HepG2 (cell line): Measurements from ENCODE around the gene HHIPL2. TPM values are rescaled to one million over a fixed set of nuclear protein-coding genes. Genes with fewer than 3 reads are reported as not detected.
A peak's percentile ranks its signal among the peaks of the same experiment; 100 is the strongest.

Experiments used
- BCL3 ChIP-seq: sonication (generic); formaldehyde crosslinking; IDR thresholded peaks from 2 replicates; pipeline ENCODE4 v1.5.1; 2020; ENCODE audit warnings: mild to moderate bottlenecking, missing genetic modification reagents, moderate library complexity
- CBX2 ChIP-seq, 2 experiments: fragments of 200-600 bp in 1 of 2; sonication (generic); formaldehyde crosslinking in 1 of 2; IDR thresholded peaks; 2 replicates each; pipeline versions ENCODE4 v1.7.0 to v1.8.1; 2018 to 2022; ENCODE audit warnings: low read depth in 2 of 2, low read length in 1 of 2, mild to moderate bottlenecking in 1 of 2, missing genetic modification reagents in 1 of 2
- FLYWCH1 ChIP-seq: sonication (generic); formaldehyde crosslinking; IDR thresholded peaks from 2 replicates; pipeline ENCODE4 v1.8.1; 2023; ENCODE audit warnings: mild to moderate bottlenecking, missing genetic modification reagents
- HHEX ChIP-seq: IDR thresholded peaks from 2 replicates; pipeline ENCODE4 v1.6.1; 2016; ENCODE audit warnings: control low read depth
- HNRNPLL ChIP-seq: fragments of 200-400 bp; formaldehyde crosslinking; IDR thresholded peaks from 2 replicates; pipeline ENCODE4 v1.6.1; 2017; ENCODE audit warnings: mild to moderate bottlenecking, low read depth, low read length; ENCODE audit not compliant: poor library complexity, severe bottlenecking
- IRX3 ChIP-seq: sonication (generic); formaldehyde crosslinking; IDR thresholded peaks from 2 replicates; pipeline ENCODE4 v1.8.1; 2023; ENCODE audit warnings: mild to moderate bottlenecking, low read depth, missing genetic modification reagents, borderline replicate concordance
- MED8 ChIP-seq: sonication (generic); formaldehyde crosslinking; IDR thresholded peaks from 2 replicates; pipeline ENCODE4 v1.8.1; 2023; ENCODE audit warnings: mild to moderate bottlenecking, missing genetic modification reagents; ENCODE audit not compliant: insufficient replicate concordance
- MEIS2 ChIP-seq: sonication (generic); formaldehyde crosslinking; IDR thresholded peaks from 2 replicates; pipeline ENCODE4 v1.9.0; 2021; ENCODE audit warnings: mild to moderate bottlenecking, missing genetic modification reagents
- MTA1 ChIP-seq: sonication (generic); formaldehyde crosslinking; IDR thresholded peaks from 2 replicates; pipeline ENCODE4 v1.4.0; 2020; ENCODE audit warnings: missing genetic modification reagents, mild to moderate bottlenecking, borderline replicate concordance
- NFATC3 ChIP-seq: sonication (generic); formaldehyde crosslinking; IDR thresholded peaks from 2 replicates; pipeline ENCODE4 v1.5.1; 2020; ENCODE audit warnings: mild to moderate bottlenecking, missing genetic modification reagents
- NR2F2 ChIP-seq: IDR thresholded peaks from 2 replicates; pipeline ENCODE4 v1.6.1; 2012; ENCODE audit warnings: low read depth, inconsistent platforms, borderline replicate concordance
- SNAI1 ChIP-seq: sonication (generic); formaldehyde crosslinking; IDR thresholded peaks from 2 replicates; pipeline ENCODE4 v1.5.0; 2020; ENCODE audit warnings: mild to moderate bottlenecking, missing genetic modification reagents, borderline replicate concordance
- SNAPC5 ChIP-seq: sonication (generic); formaldehyde crosslinking; IDR thresholded peaks from 2 replicates; pipeline ENCODE4 v1.8.1; 2023; ENCODE audit warnings: mild to moderate bottlenecking, missing genetic modification reagents, borderline replicate concordance
- STAT5B ChIP-seq: sonication (generic); formaldehyde crosslinking; IDR thresholded peaks from 2 replicates; pipeline ENCODE4 v1.4.0; 2020; ENCODE audit warnings: missing genetic modification reagents
- THAP7 ChIP-seq: sonication (generic); formaldehyde crosslinking; IDR thresholded peaks from 2 replicates; pipeline ENCODE4 v1.8.1; 2023; ENCODE audit warnings: mild to moderate bottlenecking, missing genetic modification reagents
- TRAFD1 ChIP-seq: sonication (generic); formaldehyde crosslinking; IDR thresholded peaks from 2 replicates; pipeline ENCODE4 v1.5.1; 2020; ENCODE audit warnings: missing genetic modification reagents, mild to moderate bottlenecking, borderline replicate concordance
- XRCC5 ChIP-seq: fragments of 200-400 bp; formaldehyde crosslinking; optimal IDR thresholded peaks from 2 replicates; pipeline ENCODE3; 2017; ENCODE audit warnings: mild to moderate bottlenecking, low read length
- ZBTB21 ChIP-seq: sonication (generic); formaldehyde crosslinking; IDR thresholded peaks from 2 replicates; pipeline ENCODE4 v1.4.0; 2020; ENCODE audit warnings: missing genetic modification reagents
- ZNF253 ChIP-seq: sonication (generic); formaldehyde crosslinking; IDR thresholded peaks from 2 replicates; pipeline ENCODE4 v1.8.0; 2022; ENCODE audit warnings: mild to moderate bottlenecking, missing genetic modification reagents, borderline replicate concordance
- ZNF34 ChIP-seq: sonication (generic); formaldehyde crosslinking; IDR thresholded peaks from 2 replicates; pipeline ENCODE4 v1.4.0; 2020; ENCODE audit warnings: mild to moderate bottlenecking, missing genetic modification reagents, borderline replicate concordance
- ZNF367 ChIP-seq: sonication (generic); formaldehyde crosslinking; IDR thresholded peaks from 2 replicates; pipeline ENCODE4 v1.4.0; 2020; ENCODE audit warnings: missing genetic modification reagents, borderline replicate concordance
- ZNF598 ChIP-seq: sonication (generic); formaldehyde crosslinking; IDR thresholded peaks from 2 replicates; pipeline ENCODE4 v1.5.1; 2020; ENCODE audit warnings: mild to moderate bottlenecking, missing genetic modification reagents, borderline replicate concordance
- ZNF75D ChIP-seq: sonication (generic); formaldehyde crosslinking; IDR thresholded peaks from 2 replicates; pipeline ENCODE4 v1.8.1; 2023; ENCODE audit warnings: missing genetic modification reagents, mild to moderate bottlenecking, borderline replicate concordance
- polyA plus RNA-seq, 8 experiments: library from polyadenylated mRNA; depleted of rRNA in 3 of 8; stranded (reverse) in 7 of 8; unstranded in 1 of 8; fragments of >200 nt; fragmentation: Illumina TruSeq in 4 of 8; extraction: Trizol in 4 of 8; gene quantifications; 2 replicates each; pipeline versions ENCODE4 v1.2.1 to v1.2.3, GENCODE V29; 2011 to 2016; ENCODE audit warnings: low read depth in 4 of 8, missing spikeins in 1 of 8, mixed read lengths in 1 of 8; ENCODE audit not compliant: insufficient read depth in 1 of 8
- total RNA-seq, 5 experiments: library from RNA; depleted of rRNA; stranded (reverse); fragments of >200 nt; fragmentation: Illumina TruSeq; extraction: Trizol; gene quantifications; 2 replicates each; pipeline ENCODE4 v1.2.3, GENCODE V29; 2016; ENCODE audit warnings: low read depth in 1 of 5
- TF ChIP-seq, protein P1 (sequence below): sonication (generic); formaldehyde crosslinking; IDR thresholded peaks from 2 replicates; pipeline ENCODE4 v1.4.0; 2020; ENCODE audit warnings: missing genetic modification reagents, borderline replicate concordance

Gene HHIPL2
- total and polyA plus RNA-seq, 2 of the 13 experiments (the other 11 are each of a cell fraction or from before 2014, with no cell fraction given) = 0.53 to 1.3 TPM

DNA sequence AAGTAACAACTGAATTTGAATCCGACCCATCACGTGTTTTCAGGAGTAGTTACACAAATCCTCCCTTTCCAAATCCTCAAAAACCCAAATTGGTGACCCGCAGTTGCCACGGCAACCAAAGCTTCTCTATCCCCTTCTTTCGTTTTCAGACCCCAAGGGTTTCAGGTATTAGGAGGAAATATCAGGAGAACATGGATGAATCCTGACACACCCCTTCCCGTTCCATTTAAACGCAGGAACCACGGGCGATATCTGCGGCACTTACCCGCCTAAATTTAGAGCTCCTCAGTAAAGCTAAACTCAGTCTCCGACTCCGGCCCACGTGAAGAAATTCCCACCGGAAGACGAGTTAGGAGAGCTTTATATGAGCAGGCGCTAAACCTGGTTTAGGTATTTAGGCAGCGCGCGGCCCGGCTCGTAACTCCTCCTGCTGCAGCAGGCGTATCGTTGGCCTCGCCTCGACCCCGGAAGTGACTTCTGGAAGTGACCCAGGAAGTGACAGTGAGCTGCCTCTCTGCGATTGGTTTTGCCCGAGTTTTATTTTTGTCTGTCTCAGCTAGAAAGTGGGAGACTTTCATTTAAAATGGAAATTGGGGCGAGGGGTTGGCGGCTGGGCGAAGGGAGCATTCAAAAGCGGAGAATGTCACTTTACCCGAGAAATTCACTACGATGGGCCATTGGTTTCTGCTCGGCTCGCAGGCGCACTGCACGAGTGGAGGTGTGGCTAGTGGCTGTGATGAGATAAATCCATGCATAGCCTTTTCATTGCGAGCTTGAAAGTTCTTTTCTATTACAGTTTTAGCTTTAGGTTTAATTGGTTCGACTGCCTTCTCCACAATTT lies 41.8 kb upstream of the HHIPL2 start, which contains the start of gene TAF1A (continued):
- TF ChIP-seq CBX2 (IDR thresholded peaks at IDR 0.05; ENCODE audit: low read depth, low read length) = no peak
- no peak for TF ChIP-seq CBX2 (CRISPR knock-in tag; IDR thresholded peaks at IDR 0.05; ENCODE audit: low read depth)
- no peak for TF ChIP-seq IRX3 (CRISPR knock-in tag)
- peak; percentile 61 for TF ChIP-seq XRCC5
- TF ChIP-seq MTA1 (CRISPR knock-in tag) = no peak
- no peak for TF ChIP-seq TRAFD1
- TF ChIP-seq SNAI1 = 0 out of 2 replicates have a peak, but pooled peaks have one; percentile 44
- TF ChIP-seq BCL3 (CRISPR knock-in tag) = no peak
- no peak for TF ChIP-seq FLYWCH1 (CRISPR knock-in tag)
- TF ChIP-seq NR2F2 = no peak; the same call in 1 of the 2 replicates
- peak; percentile 29 for TF ChIP-seq MED8 (CRISPR knock-in tag)
- TF ChIP-seq NFATC3 (CRISPR knock-in tag) = no peak
- TF ChIP-seq ZNF34 (CRISPR knock-in tag) = no peak
- peak; percentile 40; the same call in 1 of the 2 replicates for TF ChIP-seq SNAPC5 (CRISPR knock-in tag)
- TF ChIP-seq ZBTB21 = no peak
- no peak for TF ChIP-seq ZNF367
- TF ChIP-seq MEIS2 = no peak
- no peak; the same call in 1 of the 2 replicates for TF ChIP-seq ZNF598 (CRISPR knock-in tag)
- TF ChIP-seq ZNF75D (CRISPR knock-in tag) = no peak
- TF ChIP-seq STAT5B (CRISPR knock-in tag) = no peak
- no peak for TF ChIP-seq ZNF253
- TF ChIP-seq THAP7 (CRISPR knock-in tag) = no peak
- peak; percentile 36 for TF ChIP-seq HNRNPLL
- TF ChIP-seq, protein P1, sequence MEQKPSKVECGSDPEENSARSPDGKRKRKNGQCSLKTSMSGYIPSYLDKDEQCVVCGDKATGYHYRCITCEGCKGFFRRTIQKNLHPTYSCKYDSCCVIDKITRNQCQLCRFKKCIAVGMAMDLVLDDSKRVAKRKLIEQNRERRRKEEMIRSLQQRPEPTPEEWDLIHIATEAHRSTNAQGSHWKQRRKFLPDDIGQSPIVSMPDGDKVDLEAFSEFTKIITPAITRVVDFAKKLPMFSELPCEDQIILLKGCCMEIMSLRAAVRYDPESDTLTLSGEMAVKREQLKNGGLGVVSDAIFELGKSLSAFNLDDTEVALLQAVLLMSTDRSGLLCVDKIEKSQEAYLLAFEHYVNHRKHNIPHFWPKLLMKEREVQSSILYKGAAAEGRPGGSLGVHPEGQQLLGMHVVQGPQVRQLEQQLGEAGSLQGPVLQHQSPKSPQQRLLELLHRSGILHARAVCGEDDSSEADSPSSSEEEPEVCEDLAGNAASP (CRISPR knock-in tag) = 0 out of 2 replicates have a peak, but pooled peaks have one; percentile 16
- no peak for TF ChIP-seq HHEX (CRISPR knock-in tag)
